HG03521 (cell line): ENCODE measurements around the gene ADD2.
"Not testable (repeated sequence)": the region's sequence is repeated elsewhere in the genome, so short reads cannot be mapped to it uniquely, and the experiment has no call there.

Experiments
- ATAC-seq: cut with Tn5 transposase; IDR thresholded peaks from one replicate; pipeline ENCODE4 v1.9.1; 2021; ENCODE audit warnings: mild to moderate bottlenecking, moderate library complexity; ENCODE audit not compliant: unreplicated experiment

The ADD2 gene

DNA sequence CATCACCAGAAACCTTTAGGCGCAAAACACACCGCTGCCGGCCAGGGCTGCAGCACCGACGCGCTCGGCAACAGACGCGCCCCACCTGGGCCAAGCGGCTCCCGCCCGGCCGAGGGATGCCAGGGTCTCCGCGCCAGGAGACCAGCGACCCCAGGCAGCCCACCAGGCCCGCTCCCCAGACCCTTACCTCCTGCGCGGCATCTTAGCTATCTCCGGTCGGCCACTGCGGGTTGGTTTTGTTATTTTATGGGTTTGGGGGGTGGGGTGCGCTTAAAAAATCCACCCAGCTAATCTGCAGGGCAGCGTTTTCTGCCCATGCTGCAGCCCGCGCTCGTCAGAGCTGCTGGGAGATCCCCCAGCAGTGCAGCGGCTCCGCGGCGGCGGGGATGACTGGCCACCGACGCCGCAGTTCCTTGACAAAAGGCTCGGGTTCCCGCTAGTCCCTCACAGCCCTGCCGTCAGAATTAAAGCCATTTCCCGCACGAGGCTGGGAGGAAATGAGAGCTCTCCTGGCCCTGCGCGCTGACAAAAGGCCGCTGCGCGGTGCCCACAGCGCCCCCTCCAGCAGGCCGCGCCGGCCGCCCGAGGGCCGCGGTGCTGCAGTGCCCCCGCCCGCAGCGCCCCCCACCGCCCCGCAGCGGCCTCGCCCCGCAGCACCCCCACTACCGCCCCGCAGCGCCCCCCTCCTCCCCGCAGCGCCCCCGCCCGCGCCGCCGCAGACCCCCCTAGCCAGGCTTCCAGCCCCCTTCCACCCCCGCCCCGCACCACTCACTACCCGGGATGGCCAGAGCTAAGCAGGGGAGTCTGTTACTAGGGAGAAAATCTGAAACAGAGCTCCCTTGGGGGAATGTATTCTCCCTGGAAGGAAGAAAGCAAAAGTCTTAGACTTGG is at the start of gene ADD2:
Gene ADD2 (minus strand): TSS at position 502 of the 891 bp plus-strand sequence. CDS start 61,792 bp downstream, outside the sequence.
- ATAC-seq: no peak

DNA sequence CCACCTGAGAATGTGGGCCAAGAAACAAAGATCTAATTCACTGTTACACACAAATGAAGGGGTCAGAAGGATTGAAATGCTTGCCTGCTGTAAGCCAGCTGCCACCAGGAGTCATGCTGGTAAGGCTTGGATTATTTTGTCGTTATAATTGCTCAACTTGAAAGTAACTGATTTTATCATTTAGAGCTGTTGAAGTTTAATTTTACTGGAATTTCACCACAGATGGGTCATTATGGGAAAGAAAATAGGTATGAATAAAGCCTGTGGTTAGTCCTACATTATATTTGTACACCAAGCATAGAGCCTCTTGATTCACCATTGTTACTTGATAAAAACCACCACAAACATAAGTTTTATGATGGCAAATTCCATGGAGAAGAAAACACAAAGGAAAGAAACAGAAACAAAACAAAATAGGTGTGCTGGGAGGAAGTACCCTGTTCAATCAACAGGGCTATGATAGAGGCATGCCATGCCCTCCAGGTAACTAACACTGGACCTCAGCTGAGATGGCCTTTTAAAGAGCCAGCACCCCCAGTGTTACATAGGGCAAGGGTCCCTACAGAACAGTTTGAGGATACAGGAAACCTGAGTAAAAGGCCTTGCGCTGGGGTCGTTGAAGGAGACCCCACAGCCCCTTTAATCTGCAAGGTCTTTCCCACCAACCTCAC is 49.4 kb upstream of the ADD2 start:
- ATAC-seq: no peak

DNA sequence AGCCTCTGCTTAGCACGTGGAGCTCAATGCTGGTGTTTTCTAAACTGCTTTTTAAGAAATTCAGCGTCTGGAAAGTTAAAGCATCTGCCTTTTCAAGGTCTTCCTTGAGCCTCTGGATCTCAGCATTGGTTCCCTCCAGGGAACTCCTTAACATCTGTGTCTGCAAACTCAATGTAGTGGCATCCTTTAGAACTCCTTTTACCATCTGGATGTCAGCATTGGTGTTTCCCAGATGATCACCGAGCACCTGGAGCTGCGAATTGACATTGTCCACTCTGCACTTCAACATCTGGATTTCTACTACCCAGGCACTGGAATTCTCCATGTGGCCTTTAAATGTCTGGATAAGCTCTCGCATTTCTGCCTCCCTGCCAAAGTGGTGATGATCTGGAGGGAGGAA is 48.7 kb upstream of the ADD2 start:
- ATAC-seq: no peak

- ATAC-seq: no peak
These were observed 41.3 kb upstream of the ADD2 start for GRCh38 chr2:70808983-70809958.

- ATAC-seq: no peak
These were observed 39.8 kb upstream of the ADD2 start for GRCh38 chr2:70807828-70808118.

- no peak for ATAC-seq
These were observed 39.3 kb upstream of the ADD2 start for GRCh38 chr2:70807102-70807827.

GRCh38 chr2:70806620-70807019 is 38.6 kb upstream of the ADD2 start:
- ATAC-seq: no peak

DNA sequence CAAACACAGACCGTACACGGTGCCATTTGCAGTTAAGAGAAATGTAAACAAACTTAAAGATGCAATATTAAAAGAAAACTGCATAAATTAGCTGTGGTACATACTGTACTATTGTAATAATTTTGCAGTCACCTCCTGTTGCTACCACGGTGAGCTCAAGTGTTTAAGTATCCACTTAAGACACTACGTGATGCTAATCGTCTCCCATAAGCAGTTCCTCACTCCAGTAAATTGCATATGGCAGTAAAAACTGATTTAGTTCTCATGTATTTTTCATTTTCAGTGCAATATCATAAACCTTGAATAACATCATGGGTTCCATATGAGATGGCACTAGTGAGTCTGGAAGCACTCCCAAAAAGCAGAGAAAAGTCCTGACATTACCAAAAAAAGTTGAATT is 38.0 kb upstream of the ADD2 start:
- ATAC-seq: no peak

DNA sequence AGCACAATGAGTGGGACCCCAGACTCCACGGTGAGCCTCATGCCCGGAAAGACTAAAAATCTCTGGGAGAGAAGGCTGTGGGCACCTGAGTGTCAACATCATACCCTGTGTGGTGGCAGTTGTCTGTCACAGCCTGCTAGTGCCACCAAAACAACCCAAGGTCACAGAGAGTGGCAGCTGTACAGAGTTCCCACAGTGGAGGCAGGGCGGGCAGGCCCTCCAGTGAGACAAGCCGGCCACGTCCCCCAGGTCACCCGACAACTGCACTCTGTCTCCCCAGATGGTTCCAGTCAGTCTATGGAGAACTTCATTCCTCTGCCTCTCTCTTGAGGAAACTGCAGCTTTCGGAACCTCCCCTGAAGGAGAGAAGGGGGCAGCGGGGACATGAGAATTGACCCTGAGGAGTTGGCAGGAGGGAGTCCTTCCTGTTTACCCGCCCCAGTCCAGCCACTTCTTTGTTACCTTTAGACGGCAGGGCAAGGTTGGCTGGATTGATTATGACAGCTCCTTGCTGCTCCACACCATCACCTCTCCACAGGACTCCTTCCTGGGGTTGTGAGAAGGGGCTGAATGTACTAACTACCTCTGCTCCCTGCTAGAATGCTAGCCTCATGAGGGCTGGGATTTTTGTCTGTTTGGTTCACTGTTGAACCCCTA is 33.7 kb upstream of the ADD2 start:
- ATAC-seq: no peak

DNA sequence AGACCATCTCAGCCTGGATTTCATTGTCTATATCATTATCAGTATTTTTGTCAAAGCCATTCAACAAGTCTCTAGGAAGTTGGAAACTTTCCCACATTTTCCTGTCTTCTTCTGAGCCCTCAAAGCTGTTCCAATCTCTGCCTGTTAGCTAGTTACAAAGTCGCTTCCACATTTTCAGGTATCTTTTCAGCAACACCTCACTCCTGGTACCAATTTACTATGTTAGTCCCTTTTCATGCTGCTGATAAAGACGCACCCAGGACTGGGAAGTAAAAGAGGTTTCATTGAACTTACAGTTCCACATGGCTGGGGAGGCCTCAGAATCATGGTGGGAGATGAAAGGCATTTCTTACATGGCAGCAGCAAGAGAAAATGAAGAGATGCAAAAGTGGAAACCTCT is 31.7 kb upstream of the ADD2 start:
- ATAC-seq: no peak

DNA sequence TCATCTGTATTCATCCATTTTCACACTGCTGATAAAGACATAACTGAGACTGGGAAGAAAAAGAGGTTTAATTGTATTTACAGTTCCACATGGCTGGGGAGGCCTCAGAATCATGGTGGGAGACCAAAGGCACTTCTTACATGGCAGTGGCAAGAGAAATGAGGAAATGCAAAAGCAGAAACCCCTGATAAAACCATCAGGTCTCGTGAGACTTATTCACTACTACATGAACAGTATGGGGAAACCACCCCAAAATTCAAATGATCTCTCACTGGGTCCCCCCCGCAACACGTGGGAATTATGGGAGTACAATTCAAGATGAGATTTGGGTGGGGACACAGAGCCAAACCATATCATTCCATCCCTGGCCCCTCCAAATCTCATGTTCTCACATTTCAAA is 30.0 kb upstream of the ADD2 start:
- not testable (repeated sequence) for ATAC-seq

DNA sequence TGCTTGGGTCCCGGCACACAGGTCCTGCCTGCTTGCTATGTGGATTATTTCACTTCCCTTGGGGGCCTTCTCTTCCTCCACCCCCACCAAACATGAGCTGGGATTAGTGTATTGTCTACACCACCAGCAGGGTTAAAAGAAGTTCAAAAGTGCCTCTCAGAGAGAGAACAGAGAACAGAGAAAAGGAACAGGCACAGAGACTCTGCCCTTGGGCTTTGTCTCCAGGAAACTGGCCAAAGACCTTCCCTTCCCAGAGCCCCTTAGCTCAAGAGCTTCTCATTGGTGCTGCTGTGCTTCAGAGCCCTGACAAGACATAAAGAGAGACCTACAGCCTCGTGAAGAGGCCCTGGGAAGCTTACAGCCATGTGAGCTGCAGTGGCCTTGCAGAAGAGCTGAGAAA is 29.5 kb upstream of the ADD2 start:
- no peak for ATAC-seq

DNA sequence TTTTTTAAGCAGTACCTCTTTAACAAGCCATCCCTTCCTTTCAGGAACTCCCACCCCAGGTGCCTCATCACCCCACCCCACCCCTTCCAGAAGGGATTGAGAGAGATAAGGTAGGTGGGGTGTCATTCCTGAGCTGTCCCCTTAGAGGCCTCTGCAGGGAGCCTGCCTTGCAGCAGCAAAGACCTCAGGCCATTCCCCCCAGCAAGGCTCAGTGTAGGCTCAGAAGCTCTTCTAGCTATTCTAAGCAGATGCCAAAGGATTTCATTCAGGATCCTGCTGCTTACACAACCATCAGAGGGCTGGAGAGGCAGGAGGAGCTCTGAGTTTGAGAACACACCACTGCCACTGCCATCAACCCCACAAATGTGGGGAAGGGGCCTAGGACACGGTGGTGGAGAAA is 28.3 kb upstream of the ADD2 start:
- ATAC-seq: no peak

DNA sequence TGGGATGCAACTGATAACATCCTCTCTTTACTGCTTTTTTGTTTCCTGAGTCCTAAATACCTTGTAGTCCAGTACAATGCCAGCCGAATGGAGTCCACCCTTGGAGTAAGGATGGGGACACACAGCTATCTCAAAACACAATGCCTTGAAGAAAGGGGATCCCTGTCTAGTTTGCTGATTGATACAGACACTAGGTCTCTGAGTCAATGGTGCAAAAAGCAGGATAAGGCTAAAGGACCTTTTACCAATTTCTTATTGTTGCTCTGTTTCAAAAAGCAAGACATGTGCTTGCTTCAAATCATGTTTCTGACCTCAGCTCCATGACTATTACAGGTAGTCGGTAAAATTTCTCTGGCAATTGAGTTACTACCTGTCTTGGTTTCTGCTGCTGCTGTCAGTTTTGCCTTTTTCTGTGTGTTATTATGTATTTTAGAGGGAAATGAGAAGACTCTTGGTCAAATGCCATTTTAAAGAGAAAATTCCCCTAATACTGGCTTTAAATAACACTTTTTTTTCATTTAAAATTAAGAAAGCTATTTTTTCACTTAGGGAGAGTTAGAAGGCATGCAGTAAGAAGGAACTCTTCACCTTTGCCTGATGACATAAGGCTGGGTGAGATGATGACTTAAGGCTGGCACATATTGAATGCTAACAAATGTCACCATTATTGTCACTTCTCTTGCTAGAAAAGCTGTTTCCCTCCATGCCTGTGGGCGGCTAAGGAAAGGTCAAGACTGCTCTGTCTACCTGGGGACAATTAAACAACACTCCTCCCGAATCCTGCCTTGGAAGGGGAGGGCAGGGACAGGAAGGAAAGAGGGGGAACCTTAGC is 27.4 kb upstream of the ADD2 start:
- ATAC-seq: no peak

GRCh38 chr2:70793450-70793849 is 25.4 kb upstream of the ADD2 start:
- ATAC-seq: no peak

GRCh38 chr2:70790136-70790828 is 22.3 kb upstream of the ADD2 start, which contains the start of gene FIGLA:
TSS of gene FIGLA (minus strand) at chr2:70790643. CDS start at chr2:70790638, 5 bp downstream.
- no peak for ATAC-seq

GRCh38 chr2:70789304-70790135 is 21.5 kb upstream of the ADD2 start:
- no peak for ATAC-seq
